OCI-LY7 (cell line): Measurements from ENCODE around the gene BANF2.

Experiments used
- EZH2phosphoT487 ChIP-seq: fragments of 200-600 bp; sonication (generic); IDR thresholded peaks from 2 replicates; pipeline ENCODE4 v1.6.1; 2018; ENCODE audit warnings: low read depth, borderline replicate concordance, mild to moderate bottlenecking, mixed run types, antibody characterized with exemption, low read length, moderate library complexity, mixed read lengths
- TF ChIP-seq, protein P1 (sequence below): fragments of 200-600 bp; sonication (generic); conservative IDR thresholded peaks from 2 replicates; pipeline ENCODE4 v1.5.1; 2014; ENCODE audit warnings: mild to moderate bottlenecking, antibody characterized with exemption, low read length, moderate library complexity, mixed read lengths

DNA sequence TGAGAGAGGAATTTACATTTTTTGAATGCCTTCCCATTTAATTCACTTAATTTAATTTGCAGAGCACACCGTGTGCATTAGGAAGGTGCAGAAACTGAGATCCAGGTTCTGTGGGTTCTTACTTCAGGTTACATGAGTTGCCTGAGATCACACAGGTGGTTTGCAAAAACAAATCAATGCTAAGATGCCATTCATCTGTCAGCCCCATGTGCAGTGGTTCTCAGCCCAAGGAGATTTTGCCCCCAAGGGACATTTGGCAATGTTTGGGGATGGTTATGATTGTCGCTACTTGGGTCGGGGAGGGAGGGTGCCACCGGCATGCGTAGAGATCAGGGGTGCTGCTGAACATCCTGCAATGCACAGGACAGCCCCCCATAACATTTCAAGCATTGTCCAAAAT, 34.6 kb downstream of the BANF2 start:
- TF ChIP-seq, protein P1, sequence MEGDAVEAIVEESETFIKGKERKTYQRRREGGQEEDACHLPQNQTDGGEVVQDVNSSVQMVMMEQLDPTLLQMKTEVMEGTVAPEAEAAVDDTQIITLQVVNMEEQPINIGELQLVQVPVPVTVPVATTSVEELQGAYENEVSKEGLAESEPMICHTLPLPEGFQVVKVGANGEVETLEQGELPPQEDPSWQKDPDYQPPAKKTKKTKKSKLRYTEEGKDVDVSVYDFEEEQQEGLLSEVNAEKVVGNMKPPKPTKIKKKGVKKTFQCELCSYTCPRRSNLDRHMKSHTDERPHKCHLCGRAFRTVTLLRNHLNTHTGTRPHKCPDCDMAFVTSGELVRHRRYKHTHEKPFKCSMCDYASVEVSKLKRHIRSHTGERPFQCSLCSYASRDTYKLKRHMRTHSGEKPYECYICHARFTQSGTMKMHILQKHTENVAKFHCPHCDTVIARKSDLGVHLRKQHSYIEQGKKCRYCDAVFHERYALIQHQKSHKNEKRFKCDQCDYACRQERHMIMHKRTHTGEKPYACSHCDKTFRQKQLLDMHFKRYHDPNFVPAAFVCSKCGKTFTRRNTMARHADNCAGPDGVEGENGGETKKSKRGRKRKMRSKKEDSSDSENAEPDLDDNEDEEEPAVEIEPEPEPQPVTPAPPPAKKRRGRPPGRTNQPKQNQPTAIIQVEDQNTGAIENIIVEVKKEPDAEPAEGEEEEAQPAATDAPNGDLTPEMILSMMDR = no peak
- TF ChIP-seq EZH2phosphoT487 = no peak
